Middle frontal gyrus (tissue), 1 donor: ENCODE measurements around the gene ETNK2.
"Not testable (repeated sequence)": the region's sequence is repeated elsewhere in the genome, so short reads cannot be mapped to it uniquely, and the experiment has no call there.

ENCODE experiments used
- DNase-seq: peaks from one replicate; pipeline ENCODE4 v3.0.0-alpha.2; 2015; ENCODE audit warnings: low spot score; ENCODE audit errors: extremely low spot score

Gene ETNK2

DNA sequence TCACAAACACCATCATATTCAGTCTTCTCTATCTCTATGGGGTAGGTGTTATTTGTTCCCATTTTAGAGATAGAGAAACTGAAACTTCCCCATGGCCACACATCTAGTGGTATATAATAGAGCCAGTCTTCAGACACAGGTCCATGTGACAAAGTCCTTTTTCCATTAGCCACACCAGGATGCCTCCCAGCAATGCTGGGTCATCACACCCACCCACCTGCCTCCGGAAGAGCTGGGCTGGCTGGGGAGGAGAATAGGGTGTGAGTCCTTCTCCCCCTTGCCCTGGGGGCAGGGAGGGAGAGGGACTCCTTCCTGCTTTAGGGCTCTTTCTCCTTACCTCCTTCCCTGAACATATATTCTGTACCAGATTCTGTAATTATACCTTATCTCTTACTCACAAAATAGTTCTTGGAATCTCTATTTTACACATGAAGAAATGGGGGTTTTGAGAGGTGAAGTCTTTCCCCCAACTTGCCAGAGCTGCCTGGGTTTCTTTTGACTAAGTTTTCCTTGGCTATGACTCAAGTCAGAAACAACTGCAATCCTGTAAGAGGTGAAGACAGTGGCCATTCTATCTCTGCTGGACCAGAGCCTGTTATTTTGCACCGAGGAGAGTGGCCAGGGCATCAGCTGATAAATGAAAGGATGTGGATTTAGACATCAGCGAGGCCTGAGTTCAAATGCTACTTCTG, 49.0 kb downstream of the ETNK2 start:
- DNase-seq, result no peak

DNA sequence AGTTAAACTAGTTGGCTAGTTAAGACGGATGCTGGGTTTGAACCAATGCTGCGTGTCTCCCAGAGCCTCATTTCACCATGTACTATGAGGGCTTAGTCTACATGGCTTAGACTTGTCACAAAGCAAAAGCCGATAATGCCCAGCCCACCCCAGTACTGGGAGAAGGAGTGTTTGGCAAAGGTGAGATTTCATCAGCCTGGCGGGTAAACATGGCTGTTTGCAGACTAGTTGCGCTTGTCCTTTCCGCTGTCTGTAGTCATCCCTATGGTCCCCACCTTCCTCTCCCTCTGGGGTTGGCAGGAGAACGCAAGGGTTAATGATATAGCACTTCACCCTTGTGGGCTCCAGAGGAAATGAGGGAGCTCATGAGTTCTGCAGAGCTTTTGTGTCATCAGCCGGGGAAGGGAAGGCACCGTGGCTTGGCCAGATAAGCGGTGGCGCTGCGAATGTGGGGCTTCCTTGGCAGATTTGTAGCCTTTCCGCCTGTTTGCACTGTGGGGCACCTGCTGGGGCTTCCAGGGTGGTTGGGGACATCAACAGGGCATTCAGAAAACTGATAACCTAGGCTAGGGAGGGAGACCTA, 49.7 kb downstream of the ETNK2 start:
- DNase-seq, result no peak

DNA sequence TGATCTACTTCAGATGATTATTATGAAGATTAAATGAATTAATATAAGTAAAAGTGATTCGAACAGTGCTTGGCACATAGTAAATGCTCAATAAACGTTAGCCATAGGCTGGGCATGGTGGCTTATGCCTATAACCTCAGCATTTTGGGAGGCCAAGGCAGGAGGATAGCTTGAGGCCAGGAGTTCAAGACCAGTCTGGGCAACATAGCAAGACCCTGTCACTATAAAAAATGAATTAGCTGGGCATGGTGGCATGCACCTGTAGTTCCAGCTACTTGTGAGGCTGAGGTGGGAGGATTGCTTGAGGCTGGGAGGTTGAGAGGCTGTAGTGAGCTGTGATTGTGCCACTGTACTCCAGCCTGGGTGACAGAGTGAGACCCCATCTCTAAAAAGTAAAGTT, 52.1 kb downstream of the ETNK2 start:
- DNase-seq, result not testable (repeated sequence)

DNA sequence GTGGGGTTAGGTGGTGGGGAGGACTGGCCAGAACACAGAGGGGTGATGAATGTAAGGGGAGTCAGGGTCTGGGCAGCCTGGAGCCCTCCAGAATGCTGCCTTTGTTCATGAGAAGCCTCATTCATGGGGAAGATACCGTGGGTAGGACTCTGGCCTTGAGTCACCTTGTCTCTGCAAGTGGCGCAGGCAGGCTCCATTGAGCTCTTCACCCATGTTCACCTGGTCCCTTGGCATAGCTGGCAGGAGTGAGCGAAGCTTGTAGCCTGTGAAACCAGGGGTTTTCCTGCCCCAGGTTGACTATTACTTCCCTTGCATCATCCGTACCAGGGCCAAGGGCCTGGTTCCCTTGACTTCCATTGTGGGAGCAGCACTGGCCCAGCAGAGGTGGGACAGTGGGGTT, 53.2 kb downstream of the ETNK2 start:
- no peak for DNase-seq

DNA sequence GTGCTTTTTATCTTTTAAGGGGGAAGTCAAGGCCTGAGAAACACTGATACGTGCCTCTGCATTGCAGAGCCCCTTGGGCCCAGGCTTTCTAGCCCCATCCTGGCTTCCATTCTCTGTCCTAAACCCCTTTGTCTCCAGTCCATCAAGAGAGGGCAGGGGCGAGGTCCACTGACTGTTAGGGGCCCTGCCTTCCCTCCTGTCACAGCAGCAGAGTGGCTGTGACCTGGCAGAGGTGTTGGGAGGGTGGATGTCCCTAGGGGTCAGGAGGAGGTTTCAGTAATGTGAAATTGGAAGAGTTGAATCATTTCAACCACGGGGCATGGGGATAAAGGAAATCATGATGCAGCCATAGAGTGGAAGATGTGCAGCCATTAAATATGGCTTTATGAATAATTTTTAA, 54.9 kb downstream of the ETNK2 start:
- no peak for DNase-seq

DNA sequence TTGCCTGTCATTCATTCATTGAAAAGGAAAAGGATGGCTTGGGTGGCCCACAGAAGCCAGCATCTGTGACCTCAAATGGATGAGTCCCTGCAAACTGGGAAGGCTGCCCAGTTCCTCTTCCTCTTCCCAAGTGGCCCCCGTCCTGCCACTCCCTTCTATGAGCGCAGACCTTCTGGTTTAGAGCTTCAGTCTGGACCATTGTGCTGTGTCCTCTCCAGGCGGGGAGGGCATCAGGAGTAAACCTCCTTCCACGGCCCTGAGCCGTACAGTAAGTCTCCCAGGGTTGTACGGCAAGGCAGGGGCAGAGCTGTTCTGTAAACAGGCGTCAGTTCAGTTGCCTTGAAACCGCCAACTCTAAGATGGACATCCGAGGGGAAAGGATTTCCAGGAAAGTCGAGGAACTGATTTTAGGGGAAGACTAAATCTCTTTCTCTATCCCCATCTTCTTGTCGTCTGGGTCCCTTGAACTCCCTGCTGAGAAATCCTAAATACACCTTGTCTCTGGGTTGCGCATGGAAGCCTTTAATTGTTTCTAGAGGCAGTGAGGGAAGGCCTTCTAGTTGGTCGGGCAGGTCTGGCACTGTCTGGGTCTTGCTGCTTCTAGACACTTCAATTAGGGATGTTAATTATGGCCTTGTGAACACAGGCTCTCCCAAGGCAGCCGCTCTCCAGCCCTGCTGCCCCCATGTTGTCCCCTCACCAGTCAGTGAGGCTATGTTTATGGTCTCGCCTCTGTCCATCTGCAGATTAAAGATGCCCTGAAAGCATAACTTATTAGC, 56.8 kb downstream of the ETNK2 start:
- no peak for DNase-seq

DNA sequence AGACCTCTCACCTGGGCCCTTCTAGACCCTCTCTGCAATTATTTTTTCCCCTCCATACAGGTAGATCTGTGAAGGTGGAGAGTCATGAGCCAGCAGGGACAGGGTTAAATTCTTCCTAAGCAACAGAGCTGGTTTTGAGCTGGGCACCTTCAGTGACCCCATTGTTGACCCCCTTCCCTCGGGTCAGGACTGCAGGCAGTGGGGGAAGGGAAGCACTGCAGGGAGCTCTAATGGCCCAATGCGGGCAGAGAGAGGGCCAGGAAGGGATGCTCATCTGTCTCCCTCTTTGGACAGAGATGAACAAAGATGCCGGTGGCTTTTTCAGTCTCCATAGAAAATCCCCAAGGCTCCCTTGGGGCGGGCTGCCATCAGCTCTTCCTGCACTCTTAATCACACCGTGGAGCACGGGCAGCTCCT, 57.5 kb downstream of the ETNK2 start:
- DNase-seq, result no peak

DNA sequence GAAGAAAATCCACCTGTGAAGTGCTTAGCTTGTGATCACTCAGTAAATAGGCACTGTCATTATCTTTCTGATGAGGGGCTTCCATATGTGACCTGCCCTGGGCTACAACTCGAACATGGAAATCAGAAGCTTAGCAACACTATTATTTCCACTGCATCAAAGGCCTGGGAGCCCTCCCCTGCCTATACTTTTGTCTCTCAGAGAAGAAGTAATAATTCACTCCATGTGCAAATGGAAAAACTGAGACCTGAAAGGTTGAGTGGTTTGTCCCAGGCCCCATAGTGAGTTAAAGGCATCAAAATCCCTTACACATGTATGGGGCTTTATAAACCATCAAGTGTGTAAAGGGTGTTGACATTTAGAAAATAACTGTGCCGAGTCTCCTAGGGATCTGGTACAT, 58.1 kb downstream of the ETNK2 start:
- DNase-seq, result no peak

DNA sequence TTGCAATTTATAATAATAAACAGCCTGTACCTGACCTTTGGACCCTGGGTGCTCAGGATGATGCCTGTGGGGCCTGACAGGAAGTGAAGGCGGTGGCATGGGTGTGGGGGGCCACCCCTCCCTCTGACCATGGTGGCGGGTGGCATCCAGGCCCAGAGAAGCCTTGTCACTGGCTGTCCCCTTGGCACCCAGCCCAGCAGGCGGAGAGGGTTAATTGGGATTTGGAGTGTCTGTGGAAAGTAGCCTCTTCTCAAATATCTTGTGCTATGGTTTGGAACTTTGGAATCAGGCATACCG, 58.5 kb downstream of the ETNK2 start:
- DNase-seq, result no peak

DNA sequence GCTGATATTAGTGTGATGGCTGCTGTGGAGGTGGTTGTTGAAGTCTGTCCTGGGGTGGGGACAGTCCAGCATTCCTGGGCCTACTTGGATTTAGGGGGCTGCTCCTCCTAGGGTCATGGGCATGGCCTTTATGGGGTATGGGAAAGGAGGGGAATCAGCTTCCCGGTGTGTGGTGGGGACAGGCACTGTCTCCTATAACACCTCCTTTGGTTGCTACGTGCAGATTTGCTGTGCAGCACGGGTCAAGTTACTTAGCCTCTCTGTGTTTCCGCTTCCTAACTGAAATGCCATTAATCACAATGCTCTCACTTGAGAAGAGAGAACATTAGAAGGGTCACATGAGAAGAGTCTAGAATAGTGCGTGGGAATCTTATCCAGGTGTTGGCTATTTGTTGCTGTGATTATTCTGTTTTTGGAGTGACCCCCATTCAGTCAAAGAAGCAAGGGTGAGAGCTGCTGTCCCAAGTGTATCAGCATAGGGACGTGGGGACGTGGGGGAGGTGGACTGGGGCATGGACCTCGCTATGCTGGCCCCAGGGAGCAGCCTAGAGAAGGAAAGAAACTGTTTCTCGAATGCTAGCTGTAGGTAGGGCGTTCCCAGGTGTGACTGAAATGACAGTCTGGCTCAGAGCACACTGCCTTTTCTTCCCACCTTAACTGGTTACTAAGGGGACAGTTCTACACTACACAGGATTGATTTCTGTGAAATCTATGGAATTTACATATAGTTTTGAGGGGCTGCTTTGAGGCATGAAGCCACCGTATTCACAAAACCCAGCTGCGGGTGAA, 59.0 kb downstream of the ETNK2 start:
- no peak for DNase-seq

DNA sequence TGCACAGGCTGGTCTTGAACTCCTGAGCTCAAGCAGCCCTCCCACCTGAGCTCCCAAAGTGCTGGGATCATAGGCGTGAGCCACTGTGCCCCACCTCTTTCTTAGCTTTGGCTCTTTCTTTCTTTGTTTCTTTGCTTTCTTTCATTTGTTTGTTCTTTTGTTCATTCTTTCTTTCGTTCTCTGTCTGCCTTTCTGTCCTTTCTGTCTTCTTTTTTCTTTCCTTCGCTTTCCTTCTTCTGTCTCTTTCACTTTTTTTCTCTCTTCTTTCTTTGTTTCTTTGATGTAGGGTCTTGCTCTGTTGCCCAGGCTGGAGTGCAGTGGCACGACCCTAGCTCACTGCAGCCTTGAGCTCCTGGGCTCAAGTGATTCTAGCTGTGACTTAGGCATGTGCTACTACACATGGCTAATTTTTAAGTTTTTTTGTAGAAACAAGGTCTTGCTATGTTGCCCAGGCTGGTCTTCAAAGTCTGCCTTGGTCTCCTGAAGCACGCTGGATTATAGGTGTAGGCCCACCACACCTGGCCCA, 60.0 kb downstream of the ETNK2 start:
- DNase-seq, result no peak

DNA sequence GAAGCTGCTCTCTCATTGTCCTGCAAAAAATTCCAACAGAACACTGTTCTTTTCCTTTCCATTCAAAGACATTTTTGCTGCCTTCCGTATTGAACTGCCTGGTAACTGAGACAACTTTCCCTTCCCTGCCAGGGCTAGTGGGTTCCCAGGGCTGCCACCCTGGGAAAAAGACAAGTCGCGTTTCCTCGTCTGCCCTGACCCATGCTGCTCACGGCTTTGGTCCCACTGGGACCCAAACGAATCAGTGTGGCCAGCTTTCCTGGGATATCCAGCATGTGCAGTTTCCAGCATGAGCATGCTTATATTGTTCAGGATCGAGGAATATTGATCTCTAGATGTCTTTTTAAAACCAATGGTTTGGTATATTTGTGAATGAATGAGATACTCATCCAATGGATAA, 60.8 kb downstream of the ETNK2 start:
- DNase-seq, result no peak

DNA sequence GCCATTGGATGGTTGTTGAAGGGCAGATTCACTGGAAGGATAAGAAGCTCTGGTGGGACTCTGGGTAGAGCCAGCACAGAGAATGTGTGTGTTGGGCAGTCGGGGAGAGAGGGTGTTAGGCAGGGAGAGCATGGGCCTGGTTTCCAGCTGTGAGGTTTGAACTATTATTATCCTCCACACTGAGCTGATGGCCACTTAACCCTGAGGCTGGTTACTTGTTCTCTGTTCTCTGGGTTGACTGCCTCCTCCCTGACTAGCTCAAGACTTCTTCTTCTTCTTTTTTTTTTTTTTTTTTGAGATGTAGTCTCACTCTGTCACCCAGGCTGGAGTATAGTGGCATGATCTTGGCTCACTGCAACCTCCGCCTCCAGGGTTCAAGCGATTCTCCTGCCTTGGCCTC, 61.7 kb downstream of the ETNK2 start:
- not testable (repeated sequence) for DNase-seq

DNA sequence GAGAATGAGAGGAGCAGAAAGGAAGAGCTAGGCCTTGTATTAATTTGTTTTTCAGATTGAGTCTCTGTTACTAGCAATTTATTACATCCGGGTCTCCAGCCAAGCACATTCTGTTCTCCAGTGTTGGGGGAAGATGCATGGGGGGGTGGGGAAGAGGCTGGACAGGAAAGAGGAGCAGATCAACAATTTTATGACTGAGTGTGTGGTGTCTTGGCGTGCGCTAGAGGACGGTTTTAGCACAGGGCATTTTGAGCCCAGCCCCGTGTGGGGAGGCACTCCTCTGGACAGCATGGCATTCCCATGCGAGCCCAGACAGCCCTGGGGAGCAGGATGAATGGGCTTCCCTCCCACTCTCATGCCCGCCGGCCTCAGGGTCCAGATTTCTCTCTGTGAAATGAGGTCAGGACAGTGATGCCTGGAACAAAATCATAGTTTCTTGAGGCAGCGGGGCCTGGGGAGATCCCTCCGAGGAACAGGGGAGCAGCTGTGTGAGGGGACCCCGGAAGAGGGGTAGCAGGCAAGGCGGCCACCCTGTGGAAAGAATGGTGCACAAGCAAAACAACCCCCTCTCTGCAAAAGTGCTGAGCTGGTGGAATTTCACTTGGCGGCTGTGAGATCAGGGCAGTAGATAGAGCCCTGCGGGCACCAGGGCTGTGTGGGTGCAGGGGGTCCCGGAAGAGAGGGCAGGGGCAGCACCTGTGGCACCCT, 62.6 kb downstream of the ETNK2 start:
- DNase-seq, result no peak

DNA sequence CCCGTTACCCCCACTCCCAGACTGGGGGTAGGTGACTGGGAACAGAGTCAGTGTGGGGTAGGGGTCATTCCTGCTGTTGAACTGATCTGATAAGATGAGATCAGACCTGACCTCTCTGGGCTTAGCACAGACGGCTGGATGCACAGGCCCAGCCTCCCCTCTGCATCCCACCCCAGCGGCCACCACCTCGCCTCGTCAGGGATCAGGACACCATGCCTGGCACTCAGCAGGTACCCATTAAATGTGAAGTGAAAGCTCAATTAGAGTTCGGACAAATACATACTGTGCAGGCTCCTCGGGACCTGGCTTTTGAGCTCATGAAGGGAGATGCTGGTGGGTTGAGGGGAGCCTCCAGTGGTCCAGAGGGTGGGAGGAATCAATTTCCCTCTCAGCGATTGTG, 63.2 kb downstream of the ETNK2 start:
- no peak for DNase-seq

DNA sequence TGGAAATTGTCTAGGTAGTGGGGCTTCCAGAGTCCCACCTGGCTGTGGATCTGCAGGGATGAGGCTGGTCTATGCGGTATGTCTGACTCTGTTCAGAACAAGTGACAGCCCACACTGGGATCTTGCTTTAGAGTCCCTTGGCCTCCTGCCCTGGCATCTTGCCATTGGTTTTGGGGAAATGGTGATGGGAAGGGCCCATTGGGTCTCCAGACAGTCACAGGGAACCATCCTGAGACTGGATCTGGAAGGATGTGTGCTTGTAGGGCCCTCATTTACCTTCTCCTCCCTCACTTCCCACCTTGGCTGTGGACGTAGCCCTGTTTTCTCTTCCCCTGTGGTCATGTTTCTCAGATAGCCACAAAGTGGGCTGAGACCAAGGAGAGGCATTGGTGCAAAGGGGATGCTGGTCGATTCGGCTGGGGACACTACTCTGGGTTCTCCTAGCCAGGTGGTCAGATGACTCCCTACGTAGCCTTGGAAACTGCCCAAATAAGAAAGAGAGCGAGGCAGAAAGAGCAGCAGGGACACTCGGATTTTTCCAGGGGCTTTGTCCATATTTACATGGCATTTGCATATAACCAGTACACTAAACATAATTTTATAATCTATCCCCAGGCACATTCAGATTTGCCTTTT, 63.8 kb downstream of the ETNK2 start:
- no peak for DNase-seq

DNA sequence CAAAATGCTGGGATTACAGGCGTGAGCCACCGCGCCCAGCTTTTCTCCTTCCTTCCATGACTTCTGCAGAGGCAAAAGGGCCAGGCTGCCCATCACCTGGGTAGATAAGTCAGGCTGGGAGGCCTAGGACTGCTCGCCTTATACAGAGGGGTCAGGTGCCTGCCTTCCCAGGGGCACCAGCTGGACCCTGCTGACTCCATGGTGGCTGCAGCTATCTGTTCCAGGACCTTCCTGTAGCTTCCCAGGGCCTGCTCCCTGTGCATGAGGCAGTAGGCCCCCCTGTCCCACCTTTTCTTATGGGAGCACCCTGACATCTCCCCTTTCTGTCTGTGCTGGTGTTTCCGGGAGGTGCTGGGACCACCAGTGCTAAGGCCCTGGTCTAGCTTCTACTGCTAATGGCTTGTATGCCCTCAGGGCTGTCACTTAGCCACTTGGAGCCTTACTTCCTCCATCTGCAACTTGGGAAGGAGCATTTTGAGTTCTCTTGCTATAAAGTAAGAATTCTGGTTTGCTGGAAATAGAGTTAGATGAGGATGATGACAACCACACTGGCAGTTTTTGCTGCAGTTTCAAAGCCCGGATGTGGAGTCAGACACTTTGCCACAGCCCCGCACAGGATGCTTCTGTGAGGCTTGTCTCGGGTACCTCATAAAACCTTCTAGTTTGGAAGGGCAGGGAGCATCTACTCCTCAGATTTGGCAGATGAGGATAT, 64.5 kb downstream of the ETNK2 start:
- DNase-seq, result no peak

DNA sequence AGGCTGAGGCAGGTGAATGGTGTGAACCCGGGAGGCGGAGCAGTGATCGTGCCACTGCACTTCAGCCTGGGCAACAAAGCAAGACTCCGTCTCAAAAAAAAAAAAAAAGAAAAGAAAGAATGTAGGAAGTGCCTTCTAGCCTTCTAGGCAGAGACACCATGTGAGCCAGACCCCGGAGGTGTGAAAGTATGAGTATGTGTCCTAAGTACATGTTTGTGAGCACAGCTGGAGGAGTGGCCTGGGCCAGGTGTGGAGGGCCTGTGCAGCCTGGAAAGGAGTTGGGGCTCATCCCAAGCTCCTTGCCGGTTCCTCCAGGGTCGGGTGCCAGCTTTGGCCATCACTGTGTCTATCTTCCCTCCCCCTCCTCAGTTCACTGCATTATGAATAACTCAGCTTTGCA, 66.0 kb downstream of the ETNK2 start:
- DNase-seq, result no peak

DNA sequence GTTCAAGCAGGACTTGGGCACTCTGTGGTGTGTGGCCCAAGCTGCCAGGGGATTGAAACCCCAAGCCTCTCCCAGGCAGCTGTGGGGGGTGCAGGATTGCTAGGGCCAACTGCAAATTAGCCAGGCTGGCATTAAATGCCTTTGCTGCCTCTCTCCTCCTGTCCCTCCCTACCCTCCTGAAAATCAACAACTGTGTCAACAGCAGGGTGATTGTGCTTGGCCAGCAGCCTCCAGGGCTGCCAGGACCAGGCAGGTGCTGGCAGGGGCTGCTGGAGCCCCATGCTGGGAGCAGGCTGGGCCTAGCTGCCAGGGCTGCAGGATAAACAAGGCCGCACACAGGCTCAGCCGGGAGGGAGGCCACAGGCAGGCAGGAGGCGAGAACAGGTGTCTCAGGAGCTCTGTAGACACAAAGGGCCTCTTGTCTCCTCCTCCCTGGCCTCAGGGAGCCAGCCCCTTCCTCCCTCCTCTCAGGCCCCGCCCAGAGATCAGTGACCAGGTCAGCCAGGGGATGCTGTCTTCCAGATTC, 67.5 kb downstream of the ETNK2 start:
- peak; percentile 33 for DNase-seq

DNA sequence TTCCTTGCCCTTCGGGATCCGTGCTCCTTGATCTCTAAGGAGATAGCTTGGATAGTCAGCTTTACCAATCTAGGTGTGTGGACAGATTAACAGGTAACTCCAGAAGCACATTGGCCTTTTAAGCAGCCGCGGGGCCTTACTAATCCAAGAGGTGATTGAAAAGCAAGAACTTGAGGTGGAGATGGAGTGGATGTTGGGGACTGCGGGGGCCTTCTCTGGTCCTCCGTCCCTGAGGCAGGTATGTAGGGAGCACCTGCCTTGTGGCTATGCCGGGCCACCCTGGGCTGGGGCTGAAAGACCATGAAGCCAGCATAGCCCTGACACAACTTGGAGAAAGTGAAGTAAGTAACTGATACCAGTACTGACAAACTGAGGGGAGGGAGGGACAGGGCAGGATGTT, 68.4 kb downstream of the ETNK2 start:
- DNase-seq, result no peak
